Ovary (tissue), 9 donors: ENCODE results near the gene ATP8A1. TPM values are rescaled to one million over a fixed set of nuclear protein-coding genes. Genes with fewer than 3 reads are reported as not detected.

Source experiments
- DNase-seq, 5 donors: peaks; one replicate each; pipeline ENCODE4 v3.0.0-alpha.2; 2019 to 2020
- H3K27ac ChIP-seq, 2 donors: fragments of 200-600 bp; one replicate each; pipeline versions ENCODE4 v1.5.1 to v1.8.0; 2019 to 2022
- H3K27me3 ChIP-seq: fragments of 200-600 bp; one replicate; pipeline ENCODE4 v1.8.0; 2022
- H3K36me3 ChIP-seq: fragments of 200-600 bp; sonication (generic); one replicate; pipeline ENCODE4 v1.5.1; 2019
- H3K4me1 ChIP-seq: one replicate; pipeline ENCODE4 v1.8.1; 2013; ENCODE audit warnings: mild to moderate bottlenecking, moderate library complexity; ENCODE audit not compliant: insufficient read depth
- H3K4me3 ChIP-seq: fragments of 200-600 bp; sonication (generic); one replicate; pipeline ENCODE4 v1.5.1; 2017
- H3K9me3 ChIP-seq, 2 donors: fragments of 200-600 bp in 1 of 2; sonication (generic) in 1 of 2; one replicate each; pipeline versions ENCODE4 v1.5.1 to v1.8.1; 2013 to 2019; ENCODE audit warnings: mild to moderate bottlenecking in 1 of 2, moderate library complexity in 1 of 2
- EP300 ChIP-seq: sonication (generic); formaldehyde crosslinking; IDR thresholded peaks from one replicate; pipeline ENCODE4 v1.6.1; 2017; ENCODE audit warnings: antibody characterized with exemption
- POLR2A ChIP-seq: fragments of 450-650 bp; IDR thresholded peaks from one replicate; pipeline ENCODE4 v1.6.1; 2017; ENCODE audit warnings: antibody characterized with exemption, mild to moderate bottlenecking, moderate library complexity
- WGBS, 3 donors: extraction: QIAGEN DNeasy Blood & Tissue Kit in 1 of 3; methylation state at CpG; one replicate each; pipeline versions ENCODE4 v1.1.5 to v1.1.7; 2013 to 2017; 5-methylcytosine and 5-hydroxymethylcytosine counted together
- intact Hi-C, 4 donors: fragments of 100-400 bp; cut with DNase I; formaldehyde crosslinking; loops; one replicate each; pipeline versions ENCODE4 v1.11.0 to v1.15.1; 2022 to 2023
- polyA plus RNA-seq, 2 donors: library from polyadenylated mRNA; stranded (reverse); fragments of 200-250 nt in 1 of 2; fragments of 350-450 nt in 1 of 2; fragmentation: Illumina TruSeq in 1 of 2; extraction: RNeasy Lipid Tissue Mini Kit (QIAGEN cat#74804) in 1 of 2; gene quantifications; one replicate each; pipeline ENCODE4 v1.2.3, GENCODE V29; 2013 to 2014
- total RNA-seq, 7 donors: library from RNA; depleted of rRNA in 2 of 7; stranded (reverse); fragments of >200 nt in 2 of 7; fragmentation: NEBNext Ultra II Directional in 3 of 7; extraction: Animal tissue kit (Norgen Biotek cat#: 25700) in 3 of 7; gene quantifications; one replicate each; pipeline versions ENCODE4 v1.1.0 to v1.2.4, GENCODE V29; 2016 to 2023
- TF ChIP-seq, protein P1 (sequence below), 3 donors: fragments of 450-650 bp in 2 of 3; fragments of 200-600 bp in 1 of 3; IDR thresholded peaks; one replicate each; pipeline versions ENCODE4 v1.5.1 to v1.8.0; 2016 to 2022; ENCODE audit warnings: antibody characterized with exemption in 3 of 3, mild to moderate bottlenecking in 1 of 3
- donor health status: DM: no; HTN: no; CAD: no; lungs with moderate emphysema.
- donor health status: DM: no; HTN: no; CAD: no.
- donor health status: Bipolar disorder and iron deficiency.
- donor health status: DM: yes; HTN: yes; CAD: no.
- donor health status: DM: no; HTN: no; CAD: no.
- donor health status: DM: yes; HTN: yes; CAD: no.

The ATP8A1 gene
- total and polyA plus RNA-seq, 9 donors: 10.0 to 73.2 (median 21.6) TPM

DNA sequence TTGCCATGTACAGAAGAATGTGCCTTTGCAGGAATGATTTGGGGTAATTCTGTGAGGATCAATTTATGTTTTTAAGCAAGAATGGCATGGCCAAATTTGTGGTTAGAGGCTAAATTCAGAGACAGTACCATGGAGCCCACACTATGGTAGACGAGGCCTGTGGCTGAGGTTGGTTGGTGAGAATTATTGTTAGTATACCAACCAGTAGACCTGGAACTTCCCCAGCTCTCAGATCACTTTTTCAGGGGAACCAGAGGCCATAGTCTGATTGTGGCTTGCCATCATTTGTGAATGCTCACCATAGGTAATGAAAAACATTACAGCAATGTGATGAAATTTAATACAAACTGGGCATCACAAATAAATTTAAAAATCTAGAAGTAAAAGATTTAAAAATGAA, 203.3 kb downstream of the ATP8A1 start:
- WGBS, 3 donors: 75 to 100% (median 90%) methylated on average over 1 of the region's 1 CpG

DNA sequence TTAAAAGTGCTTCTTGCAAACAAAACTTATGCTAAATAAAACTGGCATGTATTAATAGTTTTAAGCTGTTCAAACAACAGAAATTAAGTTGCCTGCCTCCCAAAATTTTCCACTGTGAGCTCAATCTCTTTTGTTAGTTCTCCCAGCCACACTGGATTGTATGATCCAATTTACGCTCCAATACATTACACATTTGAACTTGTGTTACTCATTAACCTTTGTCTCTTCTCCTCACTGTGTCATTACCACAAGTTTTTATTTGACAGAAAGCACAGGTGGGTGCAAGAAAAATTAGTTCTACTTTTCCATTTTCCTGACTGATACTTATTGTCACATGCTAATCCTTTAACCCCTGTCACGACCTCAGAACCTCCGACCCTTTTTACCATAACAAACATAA, 204.1 kb downstream of the ATP8A1 start:
- intact Hi-C loops: no loop called here
- WGBS, 3 donors: 69 to 86% (median 77%) methylated on average over 3 of the region's 3 CpGs
- TF ChIP-seq, protein P1, sequence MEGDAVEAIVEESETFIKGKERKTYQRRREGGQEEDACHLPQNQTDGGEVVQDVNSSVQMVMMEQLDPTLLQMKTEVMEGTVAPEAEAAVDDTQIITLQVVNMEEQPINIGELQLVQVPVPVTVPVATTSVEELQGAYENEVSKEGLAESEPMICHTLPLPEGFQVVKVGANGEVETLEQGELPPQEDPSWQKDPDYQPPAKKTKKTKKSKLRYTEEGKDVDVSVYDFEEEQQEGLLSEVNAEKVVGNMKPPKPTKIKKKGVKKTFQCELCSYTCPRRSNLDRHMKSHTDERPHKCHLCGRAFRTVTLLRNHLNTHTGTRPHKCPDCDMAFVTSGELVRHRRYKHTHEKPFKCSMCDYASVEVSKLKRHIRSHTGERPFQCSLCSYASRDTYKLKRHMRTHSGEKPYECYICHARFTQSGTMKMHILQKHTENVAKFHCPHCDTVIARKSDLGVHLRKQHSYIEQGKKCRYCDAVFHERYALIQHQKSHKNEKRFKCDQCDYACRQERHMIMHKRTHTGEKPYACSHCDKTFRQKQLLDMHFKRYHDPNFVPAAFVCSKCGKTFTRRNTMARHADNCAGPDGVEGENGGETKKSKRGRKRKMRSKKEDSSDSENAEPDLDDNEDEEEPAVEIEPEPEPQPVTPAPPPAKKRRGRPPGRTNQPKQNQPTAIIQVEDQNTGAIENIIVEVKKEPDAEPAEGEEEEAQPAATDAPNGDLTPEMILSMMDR (IDR thresholded peaks at IDR 0.05): no peak
- TF ChIP-seq POLR2A (no peak), EP300 (no peak)

More for the DNA sequence above, 203.3 kb downstream of the ATP8A1 start:
- Histone ChIP-seq H3K9me3 (no peaks in the 10 kb centered on the region), H3K4me1 (no peaks in the 10 kb centered on the region), H3K27ac (no peak overlapping the region), H3K27me3 (no peaks in the 10 kb centered on the region), H3K36me3 (no peaks in the 10 kb centered on the region), H3K4me3 (no peak overlapping the region)
- intact Hi-C loops: no loop called here
- TF ChIP-seq, protein P1 (IDR thresholded peaks at IDR 0.05): no peak
- TF ChIP-seq POLR2A (no peak), EP300 (no peak)
- DNase-seq: no peak

DNA sequence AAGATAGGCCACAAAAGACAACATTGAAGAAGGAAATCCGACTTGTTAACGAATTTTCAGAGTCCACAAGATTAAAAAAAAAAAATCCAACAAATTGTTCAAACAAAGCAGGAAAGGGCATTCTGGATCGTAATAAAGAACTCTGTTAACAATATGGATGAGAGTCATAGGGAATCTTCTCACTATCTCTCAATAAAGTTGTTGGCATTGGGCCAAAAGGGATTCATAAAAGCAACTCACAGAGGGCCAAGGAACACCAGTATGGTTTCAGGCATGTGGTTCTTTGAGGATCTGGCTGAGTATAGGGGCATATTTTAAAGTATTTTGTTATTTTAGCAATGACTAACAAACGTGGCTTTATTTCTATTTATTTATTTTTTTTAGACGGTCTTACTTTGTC, 210.1 kb downstream of the ATP8A1 start:
- Histone ChIP-seq H3K36me3 (no peaks in the 10 kb centered on the region), H3K27ac (no peak overlapping the region), H3K4me1 (no peaks in the 10 kb centered on the region), H3K4me3 (no peak overlapping the region), H3K9me3 (no peaks in the 10 kb centered on the region), H3K27me3 (no peaks in the 10 kb centered on the region)
- WGBS, 3 donors: 63 to 68% (median 63%) methylated on average over 5 of the region's 5 CpGs
- intact Hi-C loops: no loop called here
- DNase-seq: no peak
- no peak for TF ChIP-seq EP300
- TF ChIP-seq POLR2A: no peak
- TF ChIP-seq, protein P1 (IDR thresholded peaks at IDR 0.05): no peak

More for the DNA sequence above, 204.1 kb downstream of the ATP8A1 start:
- H3K27ac ChIP-seq: no peak overlapping the region
- no peaks in the 10 kb centered on the region for H3K27me3 ChIP-seq
- no peaks in the 10 kb centered on the region for H3K36me3 ChIP-seq
- H3K4me3 ChIP-seq: no peak overlapping the region
- H3K4me1 ChIP-seq: no peaks in the 10 kb centered on the region
- no peak for DNase-seq
- H3K9me3 ChIP-seq: no peaks in the 10 kb centered on the region

- TF ChIP-seq, protein P1 (IDR thresholded peaks at IDR 0.05): no peak
- TF ChIP-seq POLR2A (no peak), EP300 (no peak)
Measured at GRCh38 chr4:42445038-42445437, 211.9 kb downstream of the ATP8A1 start.

More at GRCh38 chr4:42445038-42445437, 211.9 kb downstream of the ATP8A1 start:
- intact Hi-C loops: no loop called here
- H3K9me3 ChIP-seq: no peaks in the 10 kb centered on the region
- WGBS, 3 donors: 89 to 94% (median 93%) methylated on average over 5 of the region's 5 CpGs
- H3K36me3 ChIP-seq: no peaks in the 10 kb centered on the region
- H3K4me3 ChIP-seq: no peak overlapping the region
- H3K4me1 ChIP-seq: no peaks in the 10 kb centered on the region
- DNase-seq: no peak
- H3K27me3 ChIP-seq: no peaks in the 10 kb centered on the region
- H3K27ac ChIP-seq: no peak overlapping the region
